GM18505 (cell line): Measurements from ENCODE around the gene GP9.

Experiments used
- ATAC-seq: cut with Tn5 transposase; IDR thresholded peaks from one replicate; pipeline ENCODE4 v1.9.1; 2021; ENCODE audit not compliant: unreplicated experiment
- POLR2A ChIP-seq: IDR thresholded peaks from 4 replicates; pipeline ENCODE4 v1.6.1; 2011; ENCODE audit warnings: borderline replicate concordance; ENCODE audit not compliant: insufficient read depth, insufficient read length; ENCODE audit errors: extremely low read depth

Gene GP9

GRCh38 chr3:129060276-129061022 is at the start of gene GP9:
Gene GP9 (plus strand): TSS chr3:129060779. CDS start chr3:129061740, 961 bp downstream.
- no peak for ATAC-seq
- no peak for TF ChIP-seq POLR2A

- no peak for ATAC-seq
- no peak for TF ChIP-seq POLR2A
Measured at GRCh38 chr3:129013491-129013891, 47.1 kb upstream of the GP9 start.

GRCh38 chr3:129014148-129014547 is 46.4 kb upstream of the GP9 start:
- no peak for TF ChIP-seq POLR2A
- no peak for ATAC-seq

GRCh38 chr3:129014793-129015345 is 45.7 kb upstream of the GP9 start:
- TF ChIP-seq POLR2A, result no peak
- ATAC-seq, result no peak

- TF ChIP-seq POLR2A, result no peak
- ATAC-seq, result no peak
Measured at GRCh38 chr3:129015388-129016105, 45.0 kb upstream of the GP9 start.

- ATAC-seq, result peak; percentile 65
- TF ChIP-seq POLR2A, result no peak
Measured at GRCh38 chr3:129016356-129016719, 44.2 kb upstream of the GP9 start.

GRCh38 chr3:129016720-129017483 is 43.7 kb upstream of the GP9 start:
- TF ChIP-seq POLR2A, result no peak
- ATAC-seq, result no peak

GRCh38 chr3:129017484-129017899 is 43.1 kb upstream of the GP9 start:
- no peak for ATAC-seq

GRCh38 chr3:129018271-129018670 is 42.3 kb upstream of the GP9 start:
- TF ChIP-seq POLR2A, result no peak
- no peak for ATAC-seq

More at GRCh38 chr3:129017484-129017899, 43.1 kb upstream of the GP9 start:
- no peak for TF ChIP-seq POLR2A

- ATAC-seq, result no peak
- no peak for TF ChIP-seq POLR2A
Measured at GRCh38 chr3:129018751-129019150, 41.8 kb upstream of the GP9 start.

- no peak for TF ChIP-seq POLR2A
- ATAC-seq, result no peak
Measured at GRCh38 chr3:129019266-129019665, 41.3 kb upstream of the GP9 start.

- no peak for TF ChIP-seq POLR2A
- no peak for ATAC-seq
Measured at GRCh38 chr3:129020691-129021090, 39.9 kb upstream of the GP9 start.

- no peak for ATAC-seq
- TF ChIP-seq POLR2A, result no peak
Measured at GRCh38 chr3:129021140-129021551, 39.4 kb upstream of the GP9 start.

- no peak for TF ChIP-seq POLR2A
Measured at GRCh38 chr3:129022114-129023007, 38.2 kb upstream of the GP9 start.

More at GRCh38 chr3:129022114-129023007, 38.2 kb upstream of the GP9 start:
- no peak for ATAC-seq
